Esophagus muscularis mucosa (tissue), 4 donors: ENCODE data around the gene INPP5A.

ENCODE experiments used
- CTCF ChIP-seq, 3 experiments: fragments of 200-600 bp in 2 of 3; fragments of 450-650 bp in 1 of 3; sonication (generic) in 2 of 3; IDR thresholded peaks; one replicate each; pipeline ENCODE4 v1.5.1; 2017 to 2019; ENCODE audit warnings: antibody characterized with exemption in 3 of 3, mild to moderate bottlenecking in 2 of 3, moderate library complexity in 1 of 3
- EP300 ChIP-seq: sonication (generic); formaldehyde crosslinking; IDR thresholded peaks from one replicate; pipeline ENCODE4 v1.6.1; 2017; ENCODE audit warnings: antibody characterized with exemption
- POLR2A ChIP-seq: fragments of 450-650 bp; IDR thresholded peaks from one replicate; pipeline ENCODE4 v1.6.1; 2017; ENCODE audit warnings: antibody characterized with exemption, moderate library complexity, mild to moderate bottlenecking, low read depth
- POLR2AphosphoS5 ChIP-seq, 2 donors: sonication (generic); formaldehyde crosslinking; IDR thresholded peaks; one replicate each; pipeline ENCODE4 v1.6.1; 2017; ENCODE audit warnings: antibody characterized with exemption in 2 of 2

- TF ChIP-seq CTCF (IDR thresholded peaks at IDR 0.05) = no peak
- no peak for TF ChIP-seq POLR2A
- no peak for TF ChIP-seq POLR2AphosphoS5 (IDR thresholded peaks at IDR 0.05)
- no peak for TF ChIP-seq EP300
These were observed 236.8 kb downstream of the INPP5A start for GRCh38 chr10:132774181-132774901.
